Endothelial cell of hepatic sinusoid (primary cell): ENCODE data around the gene ANAPC7.
"Not testable (repeated sequence)": the region's sequence is repeated elsewhere in the genome, so short reads cannot be mapped to it uniquely, and the experiment has no call there.

Experiments used
- in situ Hi-C: cut with HindIII; loops from 2 replicates; pipeline ENCODE4 v1.10.0; 2017; ENCODE audit warnings: low sequenced_read_pairs

Gene ANAPC7

GRCh38 chr12:110349096-110349495 lies 54.4 kb downstream of the ANAPC7 start:
- in situ Hi-C loops, result no loop called here

- in situ Hi-C loops, result no loop called here
Measured at GRCh38 chr12:110348431-110349059, 55.0 kb downstream of the ANAPC7 start.

GRCh38 chr12:110347767-110348166 lies 55.7 kb downstream of the ANAPC7 start:
- in situ Hi-C loops, result no loop called here

- in situ Hi-C loops, result no loop called here
Measured at GRCh38 chr12:110345963-110346362, 57.5 kb downstream of the ANAPC7 start.

- in situ Hi-C loops, result no loop called here
Measured at GRCh38 chr12:110345176-110345661, 58.3 kb downstream of the ANAPC7 start.

GRCh38 chr12:110344657-110345056 lies 58.9 kb downstream of the ANAPC7 start:
- in situ Hi-C loops, result no loop called here

GRCh38 chr12:110343736-110344555 lies 59.6 kb downstream of the ANAPC7 start:
- in situ Hi-C loops, result no loop called here

- in situ Hi-C loops, result no loop called here
Measured at GRCh38 chr12:110343114-110343513, 60.4 kb downstream of the ANAPC7 start.

GRCh38 chr12:110342157-110342556 lies 61.4 kb downstream of the ANAPC7 start:
- in situ Hi-C loops, result no loop called here

GRCh38 chr12:110340706-110341105 lies 62.8 kb downstream of the ANAPC7 start:
- in situ Hi-C loops, result no loop called here

GRCh38 chr12:110340261-110340660 lies 63.2 kb downstream of the ANAPC7 start:
- in situ Hi-C loops, result not testable (repeated sequence)

GRCh38 chr12:110339184-110339952 lies 64.1 kb downstream of the ANAPC7 start:
- in situ Hi-C loops, result no loop called here

GRCh38 chr12:110338754-110339153 lies 64.8 kb downstream of the ANAPC7 start:
- in situ Hi-C loops, result no loop called here

GRCh38 chr12:110337912-110338710 lies 65.4 kb downstream of the ANAPC7 start:
- in situ Hi-C loops, result no loop called here

- in situ Hi-C loops, result no loop called here
Measured at GRCh38 chr12:110335481-110336045, 67.9 kb downstream of the ANAPC7 start.

GRCh38 chr12:110333201-110333600 lies 70.3 kb downstream of the ANAPC7 start:
- in situ Hi-C loops, result loop anchor here (5.0 kb wide), 2 partner anchors 46 to 54 kb away; no protein-coding TSS in a partner anchor

- in situ Hi-C loops, result loop anchor here (5.0 kb wide), 2 partner anchors 43 to 57 kb away; no protein-coding TSS in a partner anchor
Measured at GRCh38 chr12:110330544-110330943, 73.0 kb downstream of the ANAPC7 start.

- in situ Hi-C loops, result loop anchor here (5.0 kb wide), 2 partner anchors 43 to 57 kb away; no protein-coding TSS in a partner anchor
Measured at GRCh38 chr12:110330124-110330523, 73.4 kb downstream of the ANAPC7 start.

- in situ Hi-C loops, result loop anchor here (5.0 kb wide), 2 partner anchors 42 to 58 kb away; no protein-coding TSS in a partner anchor
Measured at GRCh38 chr12:110329710-110330109, 73.8 kb downstream of the ANAPC7 start.
